Measurements from ENCODE around the gene ATP6V1A. TPM values are rescaled to one million over a fixed set of nuclear protein-coding genes. Genes with fewer than 3 reads are reported as not detected.

The ATP6V1A gene
- total RNA-seq, 1 experiment from 2014 or later, result 96.4 TPM

- no peaks in the 10 kb centered on the region for H3K9me3 Mint-ChIP-seq (ENCODE audit: unreplicated experiment)
- no peaks in the 10 kb centered on the region for H3K4me1 Mint-ChIP-seq (ENCODE audit: low read depth, unreplicated experiment)
- BruUV-seq (replicated peaks), result TSS peak; percentile 27
- peaks cover 48% of the 10 kb centered on the region for H3K36me3 Mint-ChIP-seq (ENCODE audit: insufficient read depth, unreplicated experiment)
- Histone ChIP-seq H3K36me3 (ENCODE audit: control insufficient read depth, insufficient read depth, low read length) (no peaks in the 10 kb centered on the region), H3K27me3 (replicated peaks; ENCODE audit: control insufficient read depth, insufficient read depth, low read length) (no peaks in the 10 kb centered on the region), H3K4me1 (peaks cover 7% of the 10 kb centered on the region), H3K4me3 (ENCODE audit: low read depth, low read length) (no peak overlapping the region), H3K9me3 (no peaks in the 10 kb centered on the region)
- H3K27me3 Mint-ChIP-seq (ENCODE audit: insufficient read depth, unreplicated experiment), result no peaks in the 10 kb centered on the region
- POLR2A ChIA-PET, result no interaction called here
- DNase-seq, result no peak
- H3K27ac Mint-ChIP-seq (ENCODE audit: unreplicated experiment), result no peak overlapping the region
- CTCF ChIA-PET, result no interaction called here
- intact Hi-C loops (cut with micrococcal nuclease; ENCODE audit: unreplicated experiment), result no loop called here
- H3K4me3 Mint-ChIP-seq (ENCODE audit: unreplicated experiment), result no peak overlapping the region
- TF ChIP-seq, protein P1, sequence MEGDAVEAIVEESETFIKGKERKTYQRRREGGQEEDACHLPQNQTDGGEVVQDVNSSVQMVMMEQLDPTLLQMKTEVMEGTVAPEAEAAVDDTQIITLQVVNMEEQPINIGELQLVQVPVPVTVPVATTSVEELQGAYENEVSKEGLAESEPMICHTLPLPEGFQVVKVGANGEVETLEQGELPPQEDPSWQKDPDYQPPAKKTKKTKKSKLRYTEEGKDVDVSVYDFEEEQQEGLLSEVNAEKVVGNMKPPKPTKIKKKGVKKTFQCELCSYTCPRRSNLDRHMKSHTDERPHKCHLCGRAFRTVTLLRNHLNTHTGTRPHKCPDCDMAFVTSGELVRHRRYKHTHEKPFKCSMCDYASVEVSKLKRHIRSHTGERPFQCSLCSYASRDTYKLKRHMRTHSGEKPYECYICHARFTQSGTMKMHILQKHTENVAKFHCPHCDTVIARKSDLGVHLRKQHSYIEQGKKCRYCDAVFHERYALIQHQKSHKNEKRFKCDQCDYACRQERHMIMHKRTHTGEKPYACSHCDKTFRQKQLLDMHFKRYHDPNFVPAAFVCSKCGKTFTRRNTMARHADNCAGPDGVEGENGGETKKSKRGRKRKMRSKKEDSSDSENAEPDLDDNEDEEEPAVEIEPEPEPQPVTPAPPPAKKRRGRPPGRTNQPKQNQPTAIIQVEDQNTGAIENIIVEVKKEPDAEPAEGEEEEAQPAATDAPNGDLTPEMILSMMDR (IDR thresholded peaks at IDR 0.05; ENCODE audit: insufficient read depth in 1 of 2, low read depth in 1 of 2, low read length in 1 of 2, severe bottlenecking in 1 of 2, unreplicated experiment in 1 of 2), result no peak
These were observed 27.5 kb upstream of the ATP6V1A start for GRCh38 chr3:113719294-113719693.

DNA sequence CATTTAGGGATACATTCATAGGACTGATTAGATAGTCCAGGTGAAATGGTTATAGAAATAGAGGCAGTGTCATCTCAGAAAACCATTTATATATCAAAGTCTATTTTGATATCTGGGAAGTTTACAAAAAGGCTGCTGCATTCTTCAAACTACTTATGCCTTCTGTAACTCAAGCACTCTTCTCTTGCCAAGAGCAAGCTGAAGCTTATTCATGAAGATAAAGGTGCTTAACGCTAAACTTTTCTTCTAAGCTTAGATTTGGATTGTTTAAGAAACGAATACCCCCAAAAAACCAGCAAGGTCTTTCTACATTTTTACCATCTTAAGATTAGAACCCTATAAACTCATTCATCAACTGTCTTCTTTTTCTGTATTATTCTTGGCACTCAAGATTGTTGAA lies 27.1 kb upstream of the ATP6V1A start:
- no peaks in the 10 kb centered on the region for H3K9me3 ChIP-seq
- no peak overlapping the region for H3K4me3 ChIP-seq (ENCODE audit: low read depth, low read length)
- Mint-ChIP-seq H3K36me3 (ENCODE audit: insufficient read depth, unreplicated experiment) (peaks cover 48% of the 10 kb centered on the region), H3K27ac (ENCODE audit: unreplicated experiment) (no peak overlapping the region), H3K9me3 (ENCODE audit: unreplicated experiment) (no peaks in the 10 kb centered on the region), H3K4me1 (ENCODE audit: low read depth, unreplicated experiment) (no peaks in the 10 kb centered on the region), H3K4me3 (ENCODE audit: unreplicated experiment) (no peak overlapping the region), H3K27me3 (ENCODE audit: insufficient read depth, unreplicated experiment) (no peaks in the 10 kb centered on the region)
- TF ChIP-seq, protein P1 (IDR thresholded peaks at IDR 0.05; ENCODE audit: insufficient read depth in 1 of 2, low read depth in 1 of 2, low read length in 1 of 2, severe bottlenecking in 1 of 2, unreplicated experiment in 1 of 2), result no peak
- intact Hi-C loops (cut with micrococcal nuclease; ENCODE audit: unreplicated experiment), result no loop called here
- peaks cover 7% of the 10 kb centered on the region for H3K4me1 ChIP-seq
- no peaks in the 10 kb centered on the region for H3K36me3 ChIP-seq (ENCODE audit: control insufficient read depth, insufficient read depth, low read length)
- POLR2A ChIA-PET, result no interaction called here
- no TSS peak for BruUV-seq (replicated peaks)
- CTCF ChIA-PET, result no interaction called here
- DNase-seq, result no peak
- H3K27me3 ChIP-seq (replicated peaks; ENCODE audit: control insufficient read depth, insufficient read depth, low read length), result no peaks in the 10 kb centered on the region

DNA sequence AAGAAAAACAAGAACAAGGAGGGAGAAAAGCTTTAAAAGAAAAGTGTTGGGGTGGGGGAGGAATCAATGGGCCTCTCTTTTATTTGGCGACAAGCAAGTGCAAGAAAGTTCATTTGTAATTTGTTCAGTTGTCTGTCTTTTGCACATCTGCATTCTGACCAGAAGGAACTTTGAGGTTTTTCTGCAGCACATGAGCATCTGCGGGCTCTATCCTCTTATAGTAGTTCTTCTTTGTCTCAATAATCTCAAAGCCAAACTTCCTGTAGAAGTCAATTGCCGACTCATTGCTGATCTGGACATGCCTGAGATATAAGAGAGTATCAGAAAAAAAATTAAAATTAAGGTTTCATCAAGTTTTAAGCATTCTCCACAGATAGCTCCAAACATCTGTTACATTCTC lies 25.2 kb upstream of the ATP6V1A start:
- H3K9me3 Mint-ChIP-seq (ENCODE audit: unreplicated experiment), result no peaks in the 10 kb centered on the region
- H3K4me1 ChIP-seq, result no peaks in the 10 kb centered on the region

More for the DNA sequence above, 25.2 kb upstream of the ATP6V1A start:
- Histone ChIP-seq H3K9me3 (no peaks in the 10 kb centered on the region), H3K27me3 (replicated peaks; ENCODE audit: control insufficient read depth, insufficient read depth, low read length) (no peaks in the 10 kb centered on the region), H3K4me3 (ENCODE audit: low read depth, low read length) (no peak overlapping the region), H3K36me3 (ENCODE audit: control insufficient read depth, insufficient read depth, low read length) (no peaks in the 10 kb centered on the region)
- BruUV-seq (replicated peaks), result no TSS peak
- no peak for DNase-seq
- no peaks in the 10 kb centered on the region for H3K27me3 Mint-ChIP-seq (ENCODE audit: insufficient read depth, unreplicated experiment)
- H3K27ac Mint-ChIP-seq (ENCODE audit: unreplicated experiment), result no peak overlapping the region
- H3K4me1 Mint-ChIP-seq (ENCODE audit: low read depth, unreplicated experiment), result no peaks in the 10 kb centered on the region
- POLR2A ChIA-PET, result interaction anchor here (0.6 kb wide), 1 partner anchor 66 kb away, joined by 3 read pairs; no protein-coding TSS in a partner anchor
- intact Hi-C loops (cut with micrococcal nuclease; ENCODE audit: unreplicated experiment), result no loop called here
- H3K4me3 Mint-ChIP-seq (ENCODE audit: unreplicated experiment), result no peak overlapping the region
- peaks cover 50% of the 10 kb centered on the region for H3K36me3 Mint-ChIP-seq (ENCODE audit: insufficient read depth, unreplicated experiment)
- TF ChIP-seq, protein P1 (IDR thresholded peaks at IDR 0.05; ENCODE audit: insufficient read depth in 1 of 2, low read depth in 1 of 2, low read length in 1 of 2, severe bottlenecking in 1 of 2, unreplicated experiment in 1 of 2), result no peak
- CTCF ChIA-PET, result no interaction called here

Data from Caco-2 (cell line).